Activated naive CD8-positive, alpha-beta T cell treated with anti-CD3 and anti-CD28 coated beads, Interleukin-2, amount 10 ng/mL, durations not matched to agents 7 days and 5 days (primary cell): ENCODE measurements around the gene LRRC27. TPM values are rescaled to one million over a fixed set of nuclear protein-coding genes. Genes with fewer than 3 reads are reported as not detected.
A peak's percentile ranks its signal among the peaks of the same experiment; 100 is the strongest.
"Not testable (repeated sequence)": the region's sequence is repeated elsewhere in the genome, so short reads cannot be mapped to it uniquely, and the experiment has no call there.

Source experiments
- ATAC-seq: fragments of 150-1000 bp; cut with Tn5 transposase; one replicate; pipeline ENCODE4 v1.10.0; 2021; ENCODE audit warnings: low read depth, moderate library complexity
- POLR2A ChIA-PET: fragments of 350-600 bp; sonication (Branson Sonifier 250); formaldehyde crosslinking; loops from one replicate; lab custom pipeline; 2021; ENCODE audit warnings: antibody characterized with exemption; lab: Charles Lee
- DNase-seq: peaks from one replicate; pipeline ENCODE4 v3.0.0; 2021
- H3K27ac Mint-ChIP-seq: one replicate; pipeline ENCODE4 v1.8.0; 2022; ENCODE audit warnings: mild to moderate bottlenecking, mixed read lengths
- H3K27me3 Mint-ChIP-seq: one replicate; pipeline ENCODE4 v1.8.0; 2022; ENCODE audit warnings: mild to moderate bottlenecking, moderate library complexity, mixed read lengths
- H3K36me3 Mint-ChIP-seq: one replicate; pipeline ENCODE4 v1.8.0; 2021; ENCODE audit warnings: mild to moderate bottlenecking, mixed read lengths
- H3K4me1 Mint-ChIP-seq: one replicate; pipeline ENCODE4 v1.8.0; 2021; ENCODE audit warnings: mixed read lengths
- H3K4me3 Mint-ChIP-seq: one replicate; pipeline ENCODE4 v1.8.0; 2022; ENCODE audit warnings: mild to moderate bottlenecking, moderate library complexity, mixed read lengths
- H3K9me3 Mint-ChIP-seq: one replicate; pipeline ENCODE4 v1.8.0; 2021; ENCODE audit warnings: mixed read lengths
- total RNA-seq, 2 experiments: library from RNA; stranded (reverse); gene quantifications; one replicate each; pipeline ENCODE4 v1.2.3, GENCODE V29; 2021

Gene LRRC27
- total RNA-seq, 2 experiments from 2014 or later = 4.7 to 6.3 TPM

DNA sequence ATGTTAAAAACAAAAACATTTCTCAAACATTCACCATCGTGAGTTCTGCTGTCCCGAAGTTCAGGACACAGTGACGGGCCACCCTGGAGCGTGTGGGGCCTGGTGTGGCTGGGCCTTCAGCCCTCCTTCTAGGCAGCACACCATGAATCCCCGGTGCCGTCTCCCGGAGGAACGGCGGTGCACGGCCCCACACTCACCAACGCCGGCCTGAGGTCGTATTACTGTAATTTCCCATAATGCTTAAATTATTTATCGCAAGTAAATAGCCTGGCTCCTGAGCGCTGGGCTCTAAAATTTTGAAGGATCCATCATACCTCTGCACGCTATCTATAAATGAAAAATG is 25.7 kb upstream of the LRRC27 start:
- no peak overlapping the region for H3K4me3 Mint-ChIP-seq

DNA sequence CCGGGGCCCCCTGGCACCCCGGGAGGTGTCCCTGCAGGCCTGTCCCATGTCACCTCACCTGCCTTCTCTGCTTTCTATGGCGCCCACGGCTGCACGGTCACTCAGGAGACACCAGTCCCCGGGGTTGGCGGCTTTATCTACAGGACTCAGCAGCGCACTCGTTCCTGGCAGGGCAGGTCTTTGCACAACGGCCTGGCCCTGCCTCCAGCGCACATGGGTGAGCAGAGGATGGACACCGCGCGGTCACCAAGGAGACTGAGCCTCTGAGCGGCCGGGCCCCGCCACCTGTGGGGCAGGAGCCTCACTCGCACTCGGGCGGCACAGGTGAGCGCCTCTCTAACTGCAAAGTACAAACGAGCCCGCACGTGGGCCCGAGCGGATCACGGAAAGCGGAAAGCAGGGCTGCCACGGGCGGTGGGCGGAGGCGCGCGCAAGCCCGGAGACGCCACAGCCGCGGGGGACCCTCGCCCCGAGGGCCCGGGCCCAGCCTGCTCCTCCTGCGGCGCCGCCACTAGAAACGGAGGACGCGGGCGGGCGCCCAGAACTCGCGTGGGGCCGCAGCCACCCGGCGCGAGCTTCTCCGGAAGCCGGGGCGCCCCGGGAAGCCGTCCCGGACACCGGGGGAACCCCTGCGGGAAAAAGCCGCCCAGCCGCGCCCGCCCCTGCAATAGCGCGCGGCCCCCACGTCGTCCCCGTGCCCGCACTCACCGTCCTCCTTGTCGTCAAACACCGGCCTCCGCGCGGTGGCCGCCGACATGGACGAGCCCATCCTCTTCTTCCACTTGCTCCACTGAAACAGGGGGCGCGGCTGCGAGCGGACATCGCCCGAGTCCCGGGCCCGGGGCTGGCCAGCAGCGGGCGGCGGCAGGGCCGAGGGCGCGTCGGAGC is 24.9 kb upstream of the LRRC27 start:
- DNase-seq (no peak), ATAC-seq (peak; percentile 5)
- POLR2A ChIA-PET = interaction anchor here (0.6 to 1.2 kb wide), 2 partner anchors 13 to 26 kb away, joined by 3 to 5 read pairs; no protein-coding TSS in a partner anchor
- H3K27ac Mint-ChIP-seq = no peak overlapping the region
- H3K4me1 Mint-ChIP-seq = peaks cover 4% of the 10 kb centered on the region
- no peaks in the 10 kb centered on the region for H3K9me3 Mint-ChIP-seq
- peaks cover 27% of the 10 kb centered on the region for H3K27me3 Mint-ChIP-seq
- peak overlapping the region; percentile 84 for H3K4me3 Mint-ChIP-seq
- no peaks in the 10 kb centered on the region for H3K36me3 Mint-ChIP-seq

More for the DNA sequence above, 25.7 kb upstream of the LRRC27 start:
- no peak for ATAC-seq
- Mint-ChIP-seq H3K27me3 (peaks cover 27% of the 10 kb centered on the region), H3K27ac (no peak overlapping the region), H3K4me1 (peaks cover 4% of the 10 kb centered on the region), H3K36me3 (no peaks in the 10 kb centered on the region), H3K9me3 (no peaks in the 10 kb centered on the region)
- no peak for DNase-seq
- POLR2A ChIA-PET = no interaction called here

DNA sequence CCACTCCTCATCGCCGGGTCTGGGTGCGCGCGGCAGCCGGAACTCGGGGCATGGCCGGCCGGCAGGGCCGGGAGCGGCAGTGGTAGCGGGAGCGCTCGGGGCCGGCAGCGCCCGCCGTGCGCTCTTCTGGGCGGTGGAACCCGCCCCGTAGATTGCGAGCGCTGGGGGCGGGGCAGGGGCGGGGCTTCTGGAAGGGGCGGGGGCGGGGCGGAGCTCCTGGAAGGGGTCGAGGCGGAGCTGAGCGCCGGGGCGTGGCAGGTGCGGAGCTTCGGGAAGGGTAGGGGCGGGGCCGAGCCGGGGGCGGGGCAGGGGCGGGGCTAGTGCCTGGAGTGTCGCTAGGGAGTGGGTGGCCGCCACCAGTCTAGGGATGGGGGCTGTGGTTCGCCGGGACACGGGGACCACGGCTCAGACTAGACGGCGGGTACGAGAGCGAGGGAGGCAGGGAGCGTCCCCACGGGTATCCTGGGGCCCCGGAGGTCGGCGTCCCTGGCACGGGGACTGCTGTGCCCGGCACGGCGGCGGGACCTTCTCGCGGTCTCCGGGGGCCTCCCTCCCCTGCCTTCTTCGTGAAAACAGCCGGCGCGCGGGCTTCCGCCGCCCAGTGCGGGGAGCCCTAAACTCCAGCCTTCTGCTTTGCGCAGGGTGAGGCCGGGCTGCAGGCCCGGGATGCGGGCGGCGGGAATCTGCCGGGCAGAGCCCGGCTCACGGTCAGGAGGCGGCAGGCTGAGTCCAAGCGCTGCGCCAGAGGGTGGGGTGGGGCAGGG is 24.0 kb upstream of the LRRC27 start, which contains the start of gene STK32C:
STK32C (minus strand) TSS at position 128 of the 764 bp plus-strand sequence; CDS start at position 11, 117 bp downstream.
- H3K9me3 Mint-ChIP-seq = no peaks in the 10 kb centered on the region
- peaks cover 27% of the 10 kb centered on the region for H3K27me3 Mint-ChIP-seq
- no peaks in the 10 kb centered on the region for H3K36me3 Mint-ChIP-seq
- DNase-seq (peak; percentile 88), ATAC-seq (peak; percentile 75)
- POLR2A ChIA-PET = interaction anchor here (1.2 kb wide), 1 partner anchor 13 kb away, joined by 3 read pairs; no protein-coding TSS in a partner anchor
- peak within 1 kb of the TSS; percentile 70 for H3K27ac Mint-ChIP-seq
- H3K4me3 Mint-ChIP-seq = peak within 1 kb of the TSS; percentile 84
- peaks cover 4% of the 10 kb centered on the region for H3K4me1 Mint-ChIP-seq

DNA sequence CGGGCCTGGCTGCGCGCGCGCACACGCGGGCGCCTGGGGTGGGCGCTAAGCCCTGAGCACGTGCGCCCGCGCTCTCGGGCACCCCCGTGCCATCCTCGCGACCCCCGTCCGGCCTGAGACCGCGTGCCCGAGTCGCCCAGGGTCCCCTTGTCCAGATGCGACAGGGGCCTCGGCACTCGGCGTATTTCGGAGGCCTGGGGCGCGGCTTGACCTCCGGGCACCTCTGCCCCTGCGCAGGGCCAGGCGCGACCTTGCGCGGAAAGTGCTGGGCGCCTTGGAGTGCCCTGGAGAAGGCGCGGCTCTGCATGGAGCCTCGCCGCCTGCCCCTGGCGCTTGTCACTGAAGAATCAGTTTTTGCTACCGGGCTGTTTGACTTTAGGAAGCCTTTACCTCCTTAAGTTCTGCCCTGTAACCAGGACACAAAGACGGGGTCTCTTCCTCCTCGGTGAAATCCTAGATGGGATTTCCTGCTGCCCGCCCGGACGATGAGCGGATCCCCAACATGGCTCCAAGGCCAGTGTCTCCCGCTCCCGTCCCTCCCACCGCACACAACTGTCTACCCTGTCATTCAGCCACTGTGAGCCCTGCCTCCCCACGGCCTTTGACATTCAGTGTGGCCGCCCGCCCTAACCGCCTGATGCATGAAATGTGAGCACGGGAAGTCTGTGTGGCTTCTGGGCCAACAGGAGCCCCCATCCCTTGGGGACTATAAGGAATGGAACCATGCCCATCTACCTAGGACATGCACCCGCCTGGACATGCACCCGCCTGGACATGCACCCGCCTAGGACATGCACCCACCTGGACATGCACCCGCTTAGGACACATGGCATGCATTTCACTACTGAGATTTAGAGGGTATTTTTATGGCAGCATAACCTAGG is 23.2 kb upstream of the LRRC27 start:
- DNase-seq = peak; percentile 28
- peak; percentile 3 for ATAC-seq
- Mint-ChIP-seq H3K36me3 (no peaks in the 10 kb centered on the region), H3K4me1 (peaks cover 4% of the 10 kb centered on the region), H3K4me3 (peak overlapping the region; percentile 68), H3K27me3 (peaks cover 27% of the 10 kb centered on the region), H3K27ac (peak overlapping the region; percentile 36), H3K9me3 (no peaks in the 10 kb centered on the region)
- POLR2A ChIA-PET = no interaction called here

GRCh38 chr10:132309471-132309865 is 22.5 kb upstream of the LRRC27 start:
- Mint-ChIP-seq H3K27ac (no peak overlapping the region), H3K9me3 (no peaks in the 10 kb centered on the region), H3K4me1 (peaks cover 4% of the 10 kb centered on the region), H3K27me3 (peaks cover 27% of the 10 kb centered on the region), H3K4me3 (peak overlapping the region; percentile 5), H3K36me3 (no peaks in the 10 kb centered on the region)
- ATAC-seq = no peak
- DNase-seq = peak; percentile 23
- POLR2A ChIA-PET = no interaction called here

DNA sequence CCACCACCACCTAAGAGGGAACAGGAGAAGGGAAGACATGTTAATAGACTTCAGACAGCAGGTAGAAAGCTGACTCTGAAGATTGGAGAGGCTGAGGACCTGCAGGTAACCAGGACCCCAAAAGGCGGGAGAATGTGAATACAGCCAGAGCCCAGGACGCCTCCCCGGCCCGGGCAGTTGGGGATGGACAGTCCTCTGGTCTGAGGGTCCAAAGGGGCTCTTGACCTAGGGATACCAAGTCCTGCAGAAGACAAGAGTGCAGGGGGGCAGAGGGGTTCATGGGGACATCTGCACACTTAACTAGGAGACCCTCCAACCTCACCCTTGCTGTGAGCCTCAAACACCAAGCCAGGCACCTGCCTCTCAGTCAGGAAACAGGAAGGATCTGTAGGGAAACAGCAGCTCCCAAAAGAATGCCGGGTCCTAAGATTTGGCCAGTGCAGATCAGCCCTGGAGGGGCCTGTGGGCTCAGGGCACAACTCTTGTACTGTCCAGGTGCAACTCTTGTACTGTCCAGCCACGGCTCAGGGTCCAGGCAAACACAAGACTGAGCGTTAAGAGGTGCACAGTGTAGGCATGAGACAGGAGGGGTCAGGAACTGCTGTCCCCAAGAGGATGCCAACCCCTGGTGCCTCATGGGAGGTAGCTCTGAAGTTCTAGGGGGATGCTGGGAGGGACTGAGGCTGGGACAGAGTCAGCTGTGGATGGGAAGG is 22.0 kb upstream of the LRRC27 start:
- H3K27ac Mint-ChIP-seq = no peak overlapping the region
- H3K4me1 Mint-ChIP-seq = peaks cover 4% of the 10 kb centered on the region
- H3K4me3 Mint-ChIP-seq = peak overlapping the region; percentile 5
- no peaks in the 10 kb centered on the region for H3K36me3 Mint-ChIP-seq
- H3K27me3 Mint-ChIP-seq = peaks cover 31% of the 10 kb centered on the region
- POLR2A ChIA-PET = no interaction called here
- no peaks in the 10 kb centered on the region for H3K9me3 Mint-ChIP-seq
- DNase-seq = peak; percentile 28
- no peak for ATAC-seq

GRCh38 chr10:132310701-132311337 is 21.2 kb upstream of the LRRC27 start:
- POLR2A ChIA-PET = no interaction called here
- peaks cover 26% of the 10 kb centered on the region for H3K27me3 Mint-ChIP-seq
- H3K4me1 Mint-ChIP-seq = peaks cover 4% of the 10 kb centered on the region
- DNase-seq (peak; percentile 21), ATAC-seq (no peak)
- H3K9me3 Mint-ChIP-seq = no peaks in the 10 kb centered on the region
- no peaks in the 10 kb centered on the region for H3K36me3 Mint-ChIP-seq
- no peak overlapping the region for H3K4me3 Mint-ChIP-seq
- H3K27ac Mint-ChIP-seq = no peak overlapping the region

DNA sequence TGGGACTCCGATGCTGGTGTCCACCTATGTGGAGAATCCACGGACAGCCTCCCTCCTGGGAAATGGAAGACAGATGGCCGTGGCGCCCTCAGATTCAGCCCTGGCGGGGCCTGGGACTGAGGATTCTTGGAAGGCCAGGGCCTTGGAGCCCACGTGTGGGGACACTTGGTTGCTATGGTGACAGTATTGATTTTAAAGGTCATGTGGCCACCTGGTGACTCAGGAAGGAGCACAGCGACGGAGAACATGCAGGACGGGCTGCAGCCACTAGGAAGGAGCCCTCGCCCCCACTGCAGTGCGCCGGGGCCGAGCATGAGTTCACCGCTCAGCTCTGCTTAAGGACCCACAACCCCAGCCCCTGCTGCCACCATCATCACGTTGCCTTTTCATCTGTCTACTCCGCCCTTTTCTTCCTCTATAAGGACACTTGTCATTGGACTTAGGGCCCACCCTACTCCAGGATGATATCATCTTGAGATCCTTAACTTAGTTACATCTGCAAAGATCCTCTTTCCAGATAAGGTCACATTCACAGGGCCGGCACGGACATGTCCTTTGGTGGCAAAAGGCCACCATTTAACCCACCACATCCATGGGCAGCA is 20.6 kb upstream of the LRRC27 start:
- ATAC-seq (no peak), DNase-seq (no peak)
- Mint-ChIP-seq H3K27ac (no peak overlapping the region), H3K9me3 (no peaks in the 10 kb centered on the region), H3K27me3 (peaks cover 23% of the 10 kb centered on the region), H3K4me1 (peaks cover 3% of the 10 kb centered on the region), H3K4me3 (no peak overlapping the region), H3K36me3 (no peaks in the 10 kb centered on the region)
- POLR2A ChIA-PET = no interaction called here

- Mint-ChIP-seq H3K27ac (no peak overlapping the region), H3K4me3 (no peak overlapping the region), H3K27me3 (peaks cover 23% of the 10 kb centered on the region), H3K9me3 (no peaks in the 10 kb centered on the region), H3K36me3 (no peaks in the 10 kb centered on the region), H3K4me1 (no peaks in the 10 kb centered on the region)
- ATAC-seq (no peak), DNase-seq (no peak)
- POLR2A ChIA-PET = no interaction called here
Measured at GRCh38 chr10:132313305-132313704, 18.7 kb upstream of the LRRC27 start.

GRCh38 chr10:132313865-132314264 is 18.1 kb upstream of the LRRC27 start:
- Mint-ChIP-seq H3K9me3 (no peaks in the 10 kb centered on the region), H3K4me3 (no peak overlapping the region), H3K36me3 (no peaks in the 10 kb centered on the region), H3K4me1 (no peaks in the 10 kb centered on the region), H3K27ac (no peak overlapping the region), H3K27me3 (peaks cover 23% of the 10 kb centered on the region)
- no peak for DNase-seq
- ATAC-seq = no peak
- POLR2A ChIA-PET = no interaction called here

- Mint-ChIP-seq H3K4me1 (no peaks in the 10 kb centered on the region), H3K4me3 (no peak overlapping the region), H3K27ac (no peak overlapping the region), H3K36me3 (no peaks in the 10 kb centered on the region), H3K9me3 (no peaks in the 10 kb centered on the region), H3K27me3 (peaks cover 25% of the 10 kb centered on the region)
- ATAC-seq (no peak), DNase-seq (no peak)
- POLR2A ChIA-PET = no interaction called here
Measured at GRCh38 chr10:132314336-132314735, 17.7 kb upstream of the LRRC27 start.

- H3K4me1 Mint-ChIP-seq, DNase-seq, H3K36me3 Mint-ChIP-seq, POLR2A ChIA-PET, H3K9me3 Mint-ChIP-seq, H3K27ac Mint-ChIP-seq, ATAC-seq, H3K4me3 Mint-ChIP-seq: not testable (repeated sequence)
- H3K27me3 Mint-ChIP-seq = peaks cover 20% of the 10 kb centered on the region
Measured at GRCh38 chr10:132314881-132315280, 17.1 kb upstream of the LRRC27 start.
